ENCODE data around the gene STAT5B.
"Not testable (repeated sequence)": the region's sequence is repeated elsewhere in the genome, so short reads cannot be mapped to it uniquely, and the experiment has no call there.

STAT5B gene

GRCh38 chr17:42251115-42251514 lies 25.1 kb downstream of the STAT5B start:
- H3K4me3 Mint-ChIP-seq = no peak overlapping the region
- ATAC-seq (ENCODE audit: low read depth) (no peak), DNase-seq (ENCODE audit: low spot score in 2 of 2) (no peak)
- no peak overlapping the region for H3K27ac Mint-ChIP-seq
- H3K27me3 Mint-ChIP-seq = no peaks in the 10 kb centered on the region
- no peaks in the 10 kb centered on the region for H3K36me3 Mint-ChIP-seq
- H3K9me3 Mint-ChIP-seq = no peaks in the 10 kb centered on the region
- peaks cover 36% of the 10 kb centered on the region for H3K4me1 Mint-ChIP-seq

- Mint-ChIP-seq H3K27ac (peak overlapping the region; percentile 89), H3K27me3 (no peaks in the 10 kb centered on the region), H3K4me1 (peaks cover 31% of the 10 kb centered on the region), H3K9me3 (no peaks in the 10 kb centered on the region), H3K36me3 (no peaks in the 10 kb centered on the region), H3K4me3 (peak overlapping the region; percentile 46)
- DNase-seq (ENCODE audit: low spot score in 2 of 2) (no peak), ATAC-seq (ENCODE audit: low read depth) (no peak)
These were observed 26.3 kb downstream of the STAT5B start for GRCh38 chr17:42249681-42250446.

GRCh38 chr17:42248351-42249179 lies 27.6 kb downstream of the STAT5B start:
- no peaks in the 10 kb centered on the region for H3K9me3 Mint-ChIP-seq
- peak overlapping the region; percentile 100 for H3K27ac Mint-ChIP-seq
- DNase-seq (ENCODE audit: low spot score in 2 of 2) (peak; percentile 65 to 74), ATAC-seq (ENCODE audit: low read depth) (peak; percentile 98)
- H3K4me3 Mint-ChIP-seq = peak overlapping the region; percentile 97
- H3K4me1 Mint-ChIP-seq = peaks cover 33% of the 10 kb centered on the region
- H3K27me3 Mint-ChIP-seq = no peaks in the 10 kb centered on the region
- H3K36me3 Mint-ChIP-seq = no peaks in the 10 kb centered on the region

GRCh38 chr17:42247734-42248133 lies 28.5 kb downstream of the STAT5B start:
- Mint-ChIP-seq H3K4me1 (peaks cover 33% of the 10 kb centered on the region), H3K4me3 (peak overlapping the region; percentile 97), H3K27ac (peak overlapping the region; percentile 100), H3K27me3 (no peaks in the 10 kb centered on the region), H3K36me3 (peaks cover 3% of the 10 kb centered on the region), H3K9me3 (no peaks in the 10 kb centered on the region)
- ATAC-seq (ENCODE audit: low read depth) (no peak), DNase-seq (ENCODE audit: low spot score in 2 of 2) (no peak)

- Mint-ChIP-seq H3K4me3 (no peak overlapping the region), H3K27ac (peak overlapping the region; percentile 100), H3K27me3 (no peaks in the 10 kb centered on the region), H3K36me3 (peaks cover 3% of the 10 kb centered on the region), H3K4me1 (peaks cover 35% of the 10 kb centered on the region), H3K9me3 (no peaks in the 10 kb centered on the region)
- ATAC-seq (ENCODE audit: low read depth) (no peak), DNase-seq (ENCODE audit: low spot score in 2 of 2) (no peak)
These were observed 29.7 kb downstream of the STAT5B start for GRCh38 chr17:42246515-42246914.

- peaks cover 36% of the 10 kb centered on the region for H3K4me1 Mint-ChIP-seq
- not testable (repeated sequence) for H3K27me3 Mint-ChIP-seq; H3K9me3 Mint-ChIP-seq; ATAC-seq (ENCODE audit: low read depth); H3K36me3 Mint-ChIP-seq; H3K27ac Mint-ChIP-seq; H3K4me3 Mint-ChIP-seq; DNase-seq (ENCODE audit: low spot score in 2 of 2)
These were observed 31.0 kb downstream of the STAT5B start for GRCh38 chr17:42245183-42245582.

GRCh38 chr17:42244116-42244515 lies 32.1 kb downstream of the STAT5B start:
- not testable (repeated sequence) for H3K9me3 Mint-ChIP-seq; H3K36me3 Mint-ChIP-seq; H3K27me3 Mint-ChIP-seq; H3K27ac Mint-ChIP-seq; H3K4me3 Mint-ChIP-seq; DNase-seq (ENCODE audit: low spot score in 2 of 2); ATAC-seq (ENCODE audit: low read depth)
- H3K4me1 Mint-ChIP-seq = peaks cover 29% of the 10 kb centered on the region

- H3K4me3 Mint-ChIP-seq = no peak overlapping the region
- H3K27ac Mint-ChIP-seq = no peak overlapping the region
- DNase-seq (ENCODE audit: low spot score in 2 of 2) = no peak
- H3K4me1 Mint-ChIP-seq = peaks cover 23% of the 10 kb centered on the region
- peaks cover 8% of the 10 kb centered on the region for H3K36me3 Mint-ChIP-seq
- no peak for ATAC-seq (ENCODE audit: low read depth)
- no peaks in the 10 kb centered on the region for H3K9me3 Mint-ChIP-seq
- no peaks in the 10 kb centered on the region for H3K27me3 Mint-ChIP-seq
These were observed 32.7 kb downstream of the STAT5B start for GRCh38 chr17:42243493-42243982.

GRCh38 chr17:42241871-42242270 lies 34.3 kb downstream of the STAT5B start:
- no peak for DNase-seq (ENCODE audit: low spot score in 2 of 2)
- peaks cover 18% of the 10 kb centered on the region for H3K4me1 Mint-ChIP-seq
- ATAC-seq (ENCODE audit: low read depth) = no peak
- H3K27ac Mint-ChIP-seq = no peak overlapping the region
- H3K4me3 Mint-ChIP-seq = no peak overlapping the region
- H3K9me3 Mint-ChIP-seq = no peaks in the 10 kb centered on the region
- no peaks in the 10 kb centered on the region for H3K27me3 Mint-ChIP-seq
- peaks cover 8% of the 10 kb centered on the region for H3K36me3 Mint-ChIP-seq

GRCh38 chr17:42240863-42241262 lies 35.3 kb downstream of the STAT5B start:
- peaks cover 19% of the 10 kb centered on the region for H3K4me1 Mint-ChIP-seq
- not testable (repeated sequence) for H3K27me3 Mint-ChIP-seq; H3K27ac Mint-ChIP-seq; ATAC-seq (ENCODE audit: low read depth); H3K9me3 Mint-ChIP-seq; H3K36me3 Mint-ChIP-seq; DNase-seq (ENCODE audit: low spot score in 2 of 2); H3K4me3 Mint-ChIP-seq

- Mint-ChIP-seq H3K9me3 (no peaks in the 10 kb centered on the region), H3K27me3 (no peaks in the 10 kb centered on the region), H3K4me3 (no peak overlapping the region), H3K4me1 (peaks cover 19% of the 10 kb centered on the region), H3K36me3 (peaks cover 8% of the 10 kb centered on the region), H3K27ac (no peak overlapping the region)
- DNase-seq (ENCODE audit: low spot score in 2 of 2) (no peak), ATAC-seq (ENCODE audit: low read depth) (no peak)
These were observed 36.0 kb downstream of the STAT5B start for GRCh38 chr17:42240201-42240600.

GRCh38 chr17:42239576-42239975 lies 36.6 kb downstream of the STAT5B start:
- not testable (repeated sequence) for H3K27me3 Mint-ChIP-seq; H3K9me3 Mint-ChIP-seq; H3K4me3 Mint-ChIP-seq; DNase-seq (ENCODE audit: low spot score in 2 of 2); ATAC-seq (ENCODE audit: low read depth); H3K36me3 Mint-ChIP-seq; H3K27ac Mint-ChIP-seq
- peaks cover 19% of the 10 kb centered on the region for H3K4me1 Mint-ChIP-seq

GRCh38 chr17:42236760-42237159 lies 39.4 kb downstream of the STAT5B start:
- Mint-ChIP-seq H3K4me3 (no peak overlapping the region), H3K4me1 (peaks cover 13% of the 10 kb centered on the region), H3K27me3 (no peaks in the 10 kb centered on the region), H3K27ac (no peak overlapping the region), H3K36me3 (peaks cover 5% of the 10 kb centered on the region), H3K9me3 (no peaks in the 10 kb centered on the region)
- no peak for DNase-seq (ENCODE audit: low spot score in 2 of 2)
- ATAC-seq (ENCODE audit: low read depth) = no peak

GRCh38 chr17:42233994-42234393 lies 42.2 kb downstream of the STAT5B start:
- Mint-ChIP-seq H3K36me3 (peaks cover 1% of the 10 kb centered on the region), H3K27me3 (no peaks in the 10 kb centered on the region), H3K9me3 (no peaks in the 10 kb centered on the region), H3K4me3 (no peak overlapping the region), H3K4me1 (peaks cover 8% of the 10 kb centered on the region), H3K27ac (no peak overlapping the region)
- DNase-seq (ENCODE audit: low spot score in 2 of 2) = no peak
- no peak for ATAC-seq (ENCODE audit: low read depth)
